Activated CD4-positive, alpha-beta T cell treated with anti-CD3 and anti-CD28 coated beads, Interleukin-2, Interleukin-4, amounts not matched to agents 100 ng/mL and 50 ng/mL, durations not matched to agents 16 hours and 8 hours (primary cell): Measurements from ENCODE around the gene TAF13.
"Not testable (repeated sequence)": the region's sequence is repeated elsewhere in the genome, so short reads cannot be mapped to it uniquely, and the experiment has no call there.

Experiments used
- DNase-seq: peaks from one replicate; pipeline ENCODE4 v3.0.0-alpha.2; 2020; ENCODE audit warnings: low spot score

TAF13 gene

DNA sequence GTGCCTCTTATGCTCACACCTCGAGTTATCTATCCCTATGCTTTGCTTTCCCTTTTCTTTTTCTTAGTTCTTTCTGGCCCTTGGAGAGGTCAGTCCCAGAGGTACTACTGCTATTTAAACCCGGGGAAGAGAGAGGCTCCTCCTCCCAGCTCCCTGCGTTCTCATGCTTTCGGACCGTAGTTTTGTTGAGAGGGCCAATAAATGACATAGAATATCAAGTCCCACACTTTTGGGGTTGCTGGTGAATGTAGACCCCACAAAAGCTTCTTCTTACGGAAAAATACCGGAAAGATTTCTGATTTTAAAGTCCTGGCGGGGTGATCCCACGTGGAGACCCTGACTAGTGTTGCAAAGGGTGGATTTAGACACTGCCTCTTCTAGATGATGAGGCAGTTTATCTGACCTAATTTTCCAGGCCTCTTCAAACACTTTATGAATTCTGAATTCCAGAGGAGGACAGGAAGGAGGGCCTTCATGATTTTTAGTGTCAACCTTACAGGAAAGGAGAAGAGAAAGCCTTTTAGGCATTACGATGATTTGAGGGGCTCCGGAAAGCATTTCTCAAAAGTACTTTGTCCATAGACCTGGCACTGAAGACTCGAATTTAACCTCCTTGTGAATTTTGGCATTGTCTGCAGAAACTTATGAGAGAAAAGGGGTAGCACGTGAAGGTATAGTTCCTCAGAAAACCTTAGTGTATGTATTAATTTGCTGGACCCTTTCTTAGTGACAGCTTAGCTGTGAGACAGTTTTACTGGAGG lies 15.5 kb upstream of the TAF13 start:
- DNase-seq: no peak

DNA sequence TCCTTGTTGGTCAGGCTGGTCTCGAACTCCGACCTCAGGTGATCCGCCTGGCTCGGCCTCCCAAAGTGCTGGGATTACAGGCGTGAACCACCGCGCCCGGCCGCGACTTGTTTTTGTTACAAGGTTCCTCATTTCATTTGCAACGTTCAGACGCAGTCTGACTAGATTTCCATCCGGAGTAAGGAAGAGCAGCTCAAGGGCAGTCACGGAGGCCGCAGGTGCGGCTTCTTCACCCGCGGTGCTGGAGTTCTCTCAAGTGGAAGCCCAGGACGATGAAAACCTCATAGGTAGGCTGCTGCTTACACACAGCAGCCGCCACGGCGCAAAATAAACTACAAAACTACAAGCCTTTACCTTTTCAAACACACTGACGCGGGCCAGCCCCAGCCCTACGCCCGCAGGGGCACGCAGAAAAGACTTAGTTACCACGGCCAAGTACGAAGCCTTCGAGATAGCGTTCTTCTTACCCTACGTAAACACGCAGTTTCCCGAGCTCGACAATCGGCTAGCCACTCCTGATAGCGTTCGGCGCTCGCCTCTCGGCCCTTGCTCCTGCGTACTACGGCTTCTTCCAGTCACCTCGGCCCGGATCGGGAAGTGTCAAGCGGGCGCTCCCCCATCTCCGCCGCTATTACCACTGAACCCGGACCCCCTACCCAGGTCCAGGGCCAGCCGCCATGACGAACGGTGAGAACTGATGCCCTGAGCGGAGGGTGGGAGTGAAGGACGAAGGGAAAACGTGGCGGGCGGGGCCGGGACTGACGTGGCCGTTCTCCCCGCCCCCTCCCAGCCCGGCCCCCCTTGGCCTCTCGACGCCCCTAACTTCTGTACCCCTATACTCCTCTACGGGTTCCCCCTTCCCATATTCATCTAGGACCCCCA lies 14.6 kb upstream of the TAF13 start, which contains the start of gene TMEM167B:
TSS of gene TMEM167B (plus strand) at position 569 of the 882 bp plus-strand sequence. CDS start at position 678, 109 bp downstream.
- peak; percentile 91 for DNase-seq

DNA sequence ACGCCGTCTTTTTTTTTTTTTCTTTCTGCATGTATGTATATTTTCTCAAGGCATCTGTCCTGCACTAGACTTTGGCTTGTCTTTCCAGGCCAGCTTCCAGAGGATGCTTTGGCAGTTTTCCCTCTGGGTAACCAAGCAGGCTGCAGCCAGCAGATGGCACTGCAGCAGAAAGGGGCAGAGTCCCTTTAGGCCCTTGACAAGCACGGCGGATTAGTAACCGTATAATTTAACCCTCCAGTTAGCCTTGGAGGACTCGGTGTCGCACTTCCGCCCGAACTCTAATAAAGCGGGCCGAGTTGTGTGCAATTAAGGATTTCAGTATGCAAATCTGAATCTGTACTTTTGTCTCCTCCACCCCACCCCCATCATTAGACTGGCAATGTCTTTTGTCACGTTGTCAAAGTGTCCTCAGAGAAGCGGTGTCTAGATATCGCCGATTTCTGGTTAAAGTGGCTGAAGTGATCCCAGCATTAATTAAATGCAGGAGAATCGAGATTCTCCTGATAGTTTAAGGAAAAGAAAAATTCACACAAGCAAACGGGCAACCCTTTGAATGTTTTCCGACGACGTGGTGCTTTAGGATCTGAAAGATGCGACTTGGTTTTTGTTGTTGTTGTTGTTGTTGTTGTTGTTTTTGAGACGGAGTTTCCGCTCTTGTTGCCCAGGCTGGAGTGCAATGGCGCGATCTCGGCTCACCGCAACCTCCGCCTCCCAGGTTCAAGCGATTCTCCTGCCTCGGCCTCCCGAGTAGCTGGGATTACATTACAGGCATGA lies 13.6 kb upstream of the TAF13 start:
- DNase-seq: peak; percentile 50

DNA sequence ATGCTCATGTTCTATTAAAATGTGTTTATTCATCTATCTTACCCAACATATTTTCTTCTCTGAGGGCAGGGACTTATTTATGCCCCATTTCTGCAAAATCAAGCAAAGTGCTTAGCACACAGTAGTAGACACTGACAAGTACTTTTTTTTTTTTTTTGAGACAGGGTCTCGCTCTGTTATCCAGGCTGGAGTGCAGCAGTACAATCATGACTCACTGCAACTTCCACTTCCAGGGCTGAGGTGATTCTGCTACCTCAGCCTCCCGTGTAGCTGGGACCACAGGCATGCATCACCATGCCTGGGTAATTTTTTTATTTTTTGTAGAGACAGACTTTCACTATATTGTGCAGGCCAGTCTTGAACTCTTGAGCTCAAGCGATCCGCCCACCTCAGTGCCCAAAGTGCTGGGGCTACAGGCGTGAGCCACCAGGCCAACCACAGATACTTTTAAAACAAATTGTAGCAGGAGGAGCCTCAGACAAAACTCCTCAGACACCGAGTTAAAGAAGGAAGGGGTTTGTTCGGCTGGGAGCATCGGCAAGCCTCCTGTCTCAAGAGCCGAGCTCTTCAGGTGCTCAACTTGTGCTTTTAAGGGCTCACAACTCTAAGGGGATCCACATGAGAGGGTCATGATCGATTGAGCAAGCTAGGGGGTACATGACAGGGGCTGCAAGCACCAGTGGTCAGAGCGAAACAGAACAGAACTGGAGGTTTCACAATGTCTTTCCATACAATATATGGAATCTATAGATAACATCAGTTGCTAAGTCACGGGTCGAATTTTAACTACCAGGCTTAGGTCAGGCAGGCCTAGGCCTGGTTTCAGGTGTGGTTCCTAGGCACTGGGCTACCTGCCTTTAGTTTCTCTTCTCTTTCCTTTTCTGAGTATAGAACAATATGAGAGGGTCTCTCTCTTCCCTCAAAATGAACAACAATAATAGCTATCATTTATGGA lies 9.0 kb upstream of the TAF13 start:
- DNase-seq: no peak

DNA sequence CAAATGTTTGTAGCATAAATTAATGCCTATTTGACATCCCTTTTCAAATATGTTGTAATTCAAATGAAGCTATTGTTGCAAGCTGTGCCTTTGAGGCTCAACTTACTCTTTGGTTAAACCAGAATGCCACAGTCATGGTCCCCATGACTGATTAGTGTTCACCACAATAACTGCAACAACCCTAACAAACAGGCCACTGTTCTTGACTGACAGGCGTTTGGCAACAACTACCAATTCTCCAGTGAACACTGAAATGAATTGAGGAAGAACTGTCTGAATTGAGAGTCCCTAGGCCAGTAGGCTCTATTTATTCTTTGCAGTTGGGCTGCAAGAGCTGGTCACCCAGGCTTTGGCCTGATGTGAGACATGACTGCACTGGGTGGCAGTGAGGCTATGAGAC lies 8.1 kb upstream of the TAF13 start:
- no peak for DNase-seq

DNA sequence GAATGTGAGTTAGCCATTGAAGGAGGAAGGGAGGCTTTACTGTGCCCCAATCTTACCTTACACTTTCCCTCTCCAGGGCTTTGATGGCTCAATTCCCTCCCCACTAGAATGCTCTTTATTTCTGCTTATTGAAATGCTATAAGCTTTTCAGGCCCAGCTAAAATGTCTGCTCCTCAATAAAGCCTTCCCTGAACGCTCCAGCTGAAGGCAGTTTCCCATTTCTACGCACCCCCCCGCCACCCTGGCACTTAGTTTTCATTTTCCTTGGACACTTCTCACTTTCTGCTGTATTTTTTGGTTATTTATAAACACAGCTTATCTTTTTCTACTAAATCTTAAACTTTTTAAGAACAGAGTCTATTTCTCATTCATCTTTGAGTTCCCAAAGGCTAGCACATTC lies 7.7 kb upstream of the TAF13 start:
- DNase-seq: no peak

DNA sequence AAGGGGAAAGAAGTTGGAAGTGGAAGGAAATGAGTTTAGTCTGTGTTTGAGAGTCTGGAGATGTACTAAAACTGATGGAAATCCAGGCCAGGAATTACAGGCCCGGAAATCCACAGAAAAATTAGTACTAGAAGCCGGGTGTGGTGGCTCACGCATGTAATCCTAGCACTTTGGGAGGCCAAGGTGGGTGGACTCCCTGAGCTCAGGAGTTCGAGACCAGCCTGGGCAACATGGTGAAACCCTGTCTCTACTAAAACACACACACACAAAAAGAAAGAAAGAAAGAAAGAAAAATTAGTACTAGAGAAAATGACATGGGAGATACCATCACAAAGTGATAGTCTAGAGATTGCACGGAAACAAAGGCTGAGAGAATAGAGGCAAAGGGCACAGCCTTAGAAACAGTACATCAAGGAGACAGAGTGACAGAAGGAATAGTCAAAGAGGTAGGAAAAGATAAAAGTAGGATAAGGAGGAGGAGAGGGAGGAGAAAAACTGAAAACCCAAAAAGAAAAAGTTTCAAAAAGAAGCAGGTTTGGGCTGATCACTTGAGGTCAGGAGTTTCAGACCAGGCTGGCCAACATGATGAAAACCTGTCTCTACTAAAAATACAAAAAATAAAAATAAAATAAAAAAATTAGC lies 4.8 kb upstream of the TAF13 start:
- no peak for DNase-seq

DNA sequence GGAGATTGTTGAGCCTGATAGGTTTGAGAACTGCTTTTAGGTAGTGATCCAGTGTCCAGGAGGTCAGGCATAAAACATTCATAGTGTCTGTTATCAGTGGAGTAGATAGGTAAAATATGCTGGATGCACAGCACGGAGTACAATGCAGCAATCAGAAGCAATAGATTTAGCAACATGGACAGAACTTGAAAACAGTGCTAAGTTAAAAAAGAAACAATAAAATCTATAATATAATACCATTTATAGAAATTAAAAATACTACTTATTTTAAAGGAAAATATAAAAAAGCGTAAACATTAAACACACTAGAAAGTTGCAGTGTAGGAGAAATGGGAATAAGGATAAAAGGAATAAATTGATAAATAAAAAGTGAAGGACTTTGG lies 3.4 kb upstream of the TAF13 start:
- DNase-seq: no peak

DNA sequence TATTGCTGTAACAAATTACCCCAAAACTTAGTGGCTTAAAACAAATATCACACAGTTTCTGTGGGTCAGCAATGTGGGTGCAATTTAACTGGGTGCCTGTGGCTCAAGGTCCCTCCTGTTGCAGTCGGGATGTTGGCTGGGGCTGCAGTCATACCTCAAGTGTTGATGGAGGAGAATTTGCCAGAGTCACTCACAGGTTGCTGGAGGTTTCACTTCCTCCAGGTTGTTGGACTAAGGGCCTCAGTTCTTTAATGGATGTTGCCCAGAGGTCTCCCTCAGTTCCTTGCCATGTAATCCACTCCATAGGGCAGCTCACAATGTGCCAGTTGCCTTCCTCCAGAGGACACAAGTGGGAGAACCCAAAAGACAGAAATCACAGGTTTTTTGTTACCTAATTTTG lies 2.5 kb upstream of the TAF13 start:
- no peak for DNase-seq

DNA sequence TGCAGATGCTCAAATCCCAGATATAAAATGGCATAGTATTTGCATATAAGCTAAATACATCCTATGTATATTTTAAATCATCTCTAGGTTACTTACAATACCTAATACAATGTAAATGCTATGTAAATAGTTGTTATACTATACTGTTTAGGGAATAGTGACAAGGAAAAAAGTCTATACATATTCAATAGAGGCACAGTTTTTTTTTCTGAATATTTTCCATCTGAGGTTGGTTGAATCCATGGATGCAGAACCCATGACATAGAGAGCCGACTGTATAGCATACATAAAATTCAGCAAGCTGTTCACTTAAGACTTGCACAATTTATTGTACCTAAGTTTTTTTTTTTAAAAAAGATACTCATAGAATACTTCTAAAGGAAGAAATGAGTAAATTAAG lies 6.5 kb downstream of the TAF13 start:
- no peak for DNase-seq

DNA sequence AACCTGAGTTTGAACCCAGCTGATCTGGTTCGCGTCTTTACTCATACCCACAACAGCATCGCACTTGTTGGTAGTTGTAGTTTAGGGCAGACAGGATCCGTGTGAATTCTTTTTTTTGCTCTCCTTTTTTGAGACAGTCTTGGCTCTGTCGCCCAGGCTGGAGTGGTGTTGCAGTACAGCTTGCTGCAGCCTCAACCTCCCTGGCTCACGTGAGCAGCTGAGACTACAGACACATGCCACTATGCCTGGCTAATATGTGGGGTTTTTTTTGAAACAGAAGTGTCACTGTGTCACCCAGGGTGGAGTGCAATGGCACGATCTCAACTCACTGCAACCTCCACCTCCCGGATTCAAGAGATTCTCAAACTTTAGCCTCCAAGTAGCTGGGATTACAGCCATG lies 7.9 kb downstream of the TAF13 start:
- DNase-seq: no peak

DNA sequence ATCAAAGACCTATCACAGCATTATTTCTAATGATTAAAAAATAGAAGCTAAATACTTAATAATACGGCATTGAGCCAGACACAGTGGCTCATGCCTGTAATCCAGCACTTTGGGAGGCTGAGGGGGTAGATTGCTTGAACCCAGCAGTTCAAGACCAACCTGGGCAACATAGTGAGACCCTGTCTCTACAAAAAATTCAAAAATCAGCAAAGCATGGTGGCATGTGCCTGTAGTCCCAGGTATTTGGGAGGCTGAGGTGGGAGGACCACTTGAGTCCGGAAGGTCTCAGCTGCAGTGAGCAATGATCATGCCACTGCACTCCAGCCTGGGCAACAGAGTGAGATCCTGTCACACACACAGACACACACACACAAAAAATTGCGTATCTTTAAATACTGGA lies 10.7 kb downstream of the TAF13 start:
- DNase-seq: no peak

DNA sequence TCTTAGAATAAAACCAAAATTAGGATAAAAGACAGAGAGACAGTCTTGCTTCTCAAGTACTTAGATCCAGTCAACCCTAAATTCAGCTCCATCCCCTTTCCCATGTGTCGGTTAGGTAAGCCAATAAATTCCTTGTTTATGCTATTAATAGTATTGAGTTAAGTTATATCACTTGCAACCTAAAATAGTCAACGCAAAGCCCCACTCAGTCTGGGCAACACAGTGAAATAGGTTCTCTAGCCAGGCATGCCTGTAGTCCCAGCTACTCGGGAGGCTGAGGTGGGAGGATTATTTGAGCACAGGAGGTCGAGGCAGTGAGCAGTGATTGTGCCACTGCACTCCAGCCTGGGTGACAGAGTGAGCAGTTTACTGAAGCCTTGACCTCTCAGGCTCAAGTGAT lies 14.6 kb downstream of the TAF13 start:
- DNase-seq: no peak

DNA sequence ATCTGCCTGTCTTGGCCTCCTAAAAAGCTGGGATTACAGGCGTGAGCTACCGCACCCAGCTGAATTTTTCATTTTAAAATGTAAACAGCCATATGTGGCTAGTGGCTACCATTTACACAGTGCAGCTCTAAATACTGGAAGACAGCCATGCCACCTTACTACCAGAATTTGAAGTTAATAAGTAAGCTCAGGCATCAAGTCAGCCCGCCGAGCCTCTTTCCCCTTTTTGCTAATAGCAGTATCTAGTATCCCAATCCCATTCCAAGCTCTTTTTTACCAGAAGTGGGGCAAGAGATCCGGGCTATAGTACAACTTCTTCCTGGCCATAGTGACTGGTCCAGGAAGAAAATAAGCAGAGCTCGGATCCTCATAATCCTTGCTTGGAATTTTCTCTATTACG lies 15.1 kb downstream of the TAF13 start:
- no peak for DNase-seq

DNA sequence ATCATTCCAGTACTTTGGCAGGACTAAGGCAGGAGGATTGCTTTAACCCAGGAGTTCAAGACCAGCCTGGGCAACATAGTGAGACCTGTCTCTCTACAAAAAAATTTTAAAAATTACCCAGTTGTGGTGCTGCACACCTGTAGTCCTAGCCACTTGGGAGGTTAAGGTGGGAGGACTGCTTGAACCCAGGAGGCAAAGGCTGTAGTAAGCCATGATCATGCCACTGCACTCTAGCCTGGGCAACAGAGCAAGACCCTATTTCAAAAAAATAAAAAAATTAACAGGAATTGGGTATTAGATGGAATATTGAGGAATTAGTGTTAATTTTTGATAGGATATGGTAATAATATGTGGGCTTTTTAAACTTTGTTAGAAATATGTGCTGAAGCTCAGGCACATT lies 16.8 kb downstream of the TAF13 start:
- no peak for DNase-seq

DNA sequence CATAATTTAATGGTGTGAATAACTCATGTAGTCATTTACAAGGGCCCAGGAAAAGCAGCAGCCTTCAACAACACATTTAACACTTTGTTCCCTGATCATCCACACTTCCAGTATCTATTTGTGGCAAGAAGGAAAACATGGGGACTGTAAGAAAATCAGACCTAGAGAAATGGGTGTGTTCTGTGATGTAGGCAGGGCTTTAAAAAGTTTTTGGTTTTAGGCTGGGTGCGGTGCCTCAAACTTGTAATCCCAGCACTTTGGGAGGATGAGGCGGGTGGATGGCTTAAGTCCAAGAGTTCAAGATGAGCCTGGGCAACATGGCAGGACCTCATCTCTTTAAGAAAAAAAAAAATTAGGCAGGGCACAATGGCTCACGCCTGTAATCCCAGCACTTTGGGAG lies 19.7 kb downstream of the TAF13 start:
- DNase-seq: no peak

DNA sequence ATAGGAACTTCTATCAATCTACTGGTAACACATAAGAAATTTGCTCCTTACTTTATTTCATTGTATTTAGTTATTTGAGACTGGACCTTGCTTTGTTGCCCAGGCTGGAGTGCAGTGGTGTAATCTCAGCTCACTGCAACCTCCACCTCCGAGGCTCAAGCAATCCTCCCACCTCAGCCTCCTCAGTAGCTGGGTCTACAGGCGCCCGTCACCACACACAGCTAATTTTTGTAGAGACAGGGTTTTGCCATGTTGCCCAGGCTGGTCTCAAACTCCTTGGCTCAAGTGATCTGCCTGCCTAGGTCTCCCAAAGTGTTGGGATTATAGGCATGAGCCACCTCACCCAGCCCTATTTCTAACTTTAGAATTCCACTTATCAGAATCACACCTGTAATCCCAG lies 23.7 kb downstream of the TAF13 start:
- not testable (repeated sequence) for DNase-seq

DNA sequence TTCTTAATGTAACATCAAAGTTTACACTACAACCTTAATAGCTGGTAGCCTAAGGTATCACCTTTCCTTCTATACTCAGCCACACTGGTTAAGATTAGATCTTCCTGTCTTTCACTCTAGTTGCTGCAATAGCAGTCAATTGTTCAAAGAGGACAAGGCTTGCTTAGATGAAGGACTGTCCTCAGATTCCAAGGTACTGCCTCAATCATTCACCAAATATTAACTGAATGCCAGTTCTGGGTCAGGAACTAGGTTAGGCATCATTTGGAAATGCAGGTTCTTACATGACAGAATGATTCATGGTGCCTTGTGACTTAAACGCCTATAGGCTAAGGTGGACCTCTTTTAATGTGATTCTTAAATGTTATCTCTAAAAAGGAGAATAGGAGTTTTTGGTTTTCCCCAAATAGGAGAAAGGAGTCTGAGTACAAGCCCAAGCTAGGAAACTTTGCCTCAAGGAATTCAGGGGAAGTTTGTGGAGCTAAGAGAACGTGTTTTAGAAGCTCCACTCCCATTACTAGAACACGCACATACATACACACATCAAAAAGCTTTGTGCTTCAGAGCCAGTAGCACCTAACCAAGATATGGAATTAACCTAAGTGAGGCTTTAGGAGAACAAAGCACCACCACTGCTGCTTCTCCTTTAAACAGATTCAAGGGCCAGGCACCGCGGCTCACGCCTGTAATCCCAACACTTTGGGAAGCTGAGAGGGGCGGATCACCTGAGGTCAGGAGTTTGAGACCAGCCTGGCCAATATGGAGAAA lies 25.4 kb downstream of the TAF13 start:
- no peak for DNase-seq

DNA sequence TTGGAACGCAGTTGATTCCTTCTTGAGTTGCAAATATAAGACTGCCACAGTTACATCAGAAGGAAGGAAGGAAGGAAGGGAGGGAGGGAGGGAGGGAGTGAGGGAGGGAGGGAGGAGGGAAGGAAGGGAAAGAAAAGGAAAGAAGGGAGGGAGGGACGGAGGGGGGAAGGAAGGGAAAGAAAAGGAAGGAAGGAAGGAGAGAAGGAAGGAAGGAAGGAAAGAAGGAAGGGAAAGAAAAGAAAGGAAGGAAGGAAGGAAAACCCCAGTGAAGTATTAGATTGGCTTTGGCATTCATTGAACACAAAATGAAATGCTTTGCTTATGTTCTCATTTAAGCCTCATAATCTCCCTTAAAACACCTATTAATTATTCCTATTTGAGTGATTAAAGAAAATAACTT lies 27.5 kb downstream of the TAF13 start:
- no peak for DNase-seq

DNA sequence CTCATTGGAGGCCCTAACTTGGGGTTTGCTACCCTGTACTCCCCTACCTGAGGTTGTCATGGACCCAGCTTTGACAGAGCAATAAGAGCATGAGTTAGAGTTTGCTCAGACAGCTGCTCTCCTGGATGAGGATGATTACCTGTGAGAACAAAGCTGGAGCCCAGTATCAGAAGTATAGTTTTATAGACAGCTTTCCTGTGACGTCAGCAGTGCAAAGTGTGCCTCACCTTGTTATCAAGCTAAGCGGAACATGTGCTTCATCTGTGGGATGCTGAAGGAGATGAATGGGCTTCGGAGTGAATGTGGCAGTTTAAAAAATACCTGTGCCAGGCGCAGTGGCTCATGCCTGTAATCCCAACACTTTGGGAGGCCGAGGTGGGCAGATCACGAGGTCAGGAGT lies 28.5 kb downstream of the TAF13 start:
- DNase-seq: no peak
